A673 (cell line): ENCODE results near the gene MAST4. TPM values are rescaled to one million over a fixed set of nuclear protein-coding genes. Genes with fewer than 3 reads are reported as not detected.

Experiments
- BruUV-seq: library from RNA; stranded (reverse); fragments of 400-500 nt; replicated peaks from 2 replicates; lab custom pipeline; 2021; lab: Mats Ljungman, UMichigan
- CTCF ChIA-PET: fragments of 300-600 bp; sonication (Branson Sonifier 250); formaldehyde crosslinking; loops from one replicate; lab custom pipeline; 2022; ENCODE audit warnings: antibody characterized with exemption; lab: Charles Lee
- POLR2A ChIA-PET: fragments of 300-600 bp; sonication (Branson Sonifier 250); formaldehyde crosslinking; loops from one replicate; lab custom pipeline; 2022; ENCODE audit warnings: antibody characterized with exemption; ENCODE audit not compliant: low non-redundant PET; lab: Charles Lee
- DNase-seq: peaks from one replicate; pipeline ENCODE4 v3.0.0-alpha.2; 2015; ENCODE audit warnings: low spot score
- H3K27ac ChIP-seq: fragments of 200-600 bp; sonication (generic); 2 replicates; pipeline ENCODE4 v1.5.1; 2016; ENCODE audit warnings: mixed run types, low read depth, mild to moderate bottlenecking, mixed read lengths, antibody characterized with exemption, low read length; ENCODE audit not compliant: poor library complexity, severe bottlenecking
- H3K27me3 ChIP-seq: fragments of 200-600 bp; sonication (generic); replicated peaks from 2 replicates; pipeline ENCODE4 v1.6.1; 2017; ENCODE audit warnings: mixed run types, low read depth, mild to moderate bottlenecking, mixed read lengths, antibody characterized with exemption, low read length; ENCODE audit not compliant: insufficient read depth, poor library complexity
- H3K36me3 ChIP-seq: fragments of 200-600 bp; sonication (generic); 2 replicates; pipeline ENCODE4 v1.6.1; 2016; ENCODE audit warnings: mixed run types, mild to moderate bottlenecking, mixed read lengths, antibody characterized with exemption, low read length; ENCODE audit not compliant: insufficient read depth, poor library complexity, severe bottlenecking
- H3K4me1 ChIP-seq: fragments of 200-600 bp; sonication (generic); 2 replicates; pipeline ENCODE4 v1.6.1; 2017; ENCODE audit warnings: mixed run types, mild to moderate bottlenecking, mixed read lengths, antibody characterized with exemption, low read length; ENCODE audit not compliant: insufficient read depth, poor library complexity, severe bottlenecking
- H3K4me3 ChIP-seq: fragments of 200-600 bp; sonication (generic); 2 replicates; pipeline ENCODE4 v1.5.1; 2016; ENCODE audit warnings: low read depth, mixed run types, mild to moderate bottlenecking, mixed read lengths, low read length; ENCODE audit not compliant: poor library complexity, severe bottlenecking
- H3K9me3 ChIP-seq: fragments of 200-600 bp; sonication (generic); 2 replicates; pipeline ENCODE4 v1.6.1; 2016; ENCODE audit warnings: mixed run types, low read depth, mild to moderate bottlenecking, mixed read lengths, antibody characterized with exemption, low read length; ENCODE audit not compliant: poor library complexity, severe bottlenecking
- EZH2 ChIP-seq: fragments of 200-600 bp; sonication (generic); IDR thresholded peaks from 2 replicates; pipeline ENCODE4 v1.6.1; 2017; ENCODE audit warnings: borderline replicate concordance, low read depth, mild to moderate bottlenecking, mixed read lengths, antibody characterized with exemption, low read length; ENCODE audit not compliant: poor library complexity, severe bottlenecking
- intact Hi-C: fragments of 100-400 bp; cut with micrococcal nuclease; formaldehyde crosslinking; loops from one replicate; pipeline ENCODE4 v1.10.0; 2022; ENCODE audit not compliant: unreplicated experiment
- total RNA-seq: library from RNA; stranded (reverse); gene quantifications from 2 replicates; pipeline ENCODE4 v1.2.3, GENCODE V29; 2021
- TF ChIP-seq, protein P1 (sequence below): fragments of 300-800, 200-600 bp; sonication (generic); conservative IDR thresholded peaks from 2 replicates; pipeline ENCODE4 v1.5.1; 2017; ENCODE audit warnings: low read depth, mild to moderate bottlenecking, antibody characterized with exemption, low read length, moderate library complexity, mixed read lengths

MAST4 gene
- total RNA-seq, 1 experiment from 2014 or later, result 4.5 TPM

DNA sequence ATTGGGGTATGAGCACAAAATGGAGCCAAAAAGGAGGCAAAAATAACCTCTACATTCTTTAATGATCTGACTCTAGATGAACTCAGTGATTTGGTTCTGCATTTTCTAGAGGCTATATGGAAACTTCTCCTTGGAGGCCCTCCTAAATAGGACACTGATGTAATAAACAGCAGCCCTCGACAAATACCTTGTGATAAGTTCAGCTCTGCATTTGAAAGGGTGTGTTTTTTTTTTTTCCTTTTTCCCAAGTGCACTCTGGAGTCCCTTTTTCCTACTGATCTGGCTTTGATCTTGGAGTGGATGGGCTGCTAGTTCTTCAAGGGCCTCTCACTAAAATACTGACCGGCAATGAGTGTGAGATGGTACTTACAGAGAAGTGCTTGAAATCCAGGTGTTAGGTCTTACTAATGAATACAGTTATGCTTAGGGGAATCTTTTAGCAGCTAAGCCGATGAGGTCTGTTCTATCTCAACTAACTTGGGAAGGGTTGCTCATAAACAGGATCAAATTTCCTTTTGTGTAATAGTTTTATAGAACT, 161.7 kb downstream of the MAST4 start:
- intact Hi-C loops, result loop anchor here (1.0 to 5.0 kb wide), 2 partner anchors 451 to 581 kb away; no protein-coding TSS in a partner anchor
- no peak for DNase-seq
- TF ChIP-seq, protein P1, sequence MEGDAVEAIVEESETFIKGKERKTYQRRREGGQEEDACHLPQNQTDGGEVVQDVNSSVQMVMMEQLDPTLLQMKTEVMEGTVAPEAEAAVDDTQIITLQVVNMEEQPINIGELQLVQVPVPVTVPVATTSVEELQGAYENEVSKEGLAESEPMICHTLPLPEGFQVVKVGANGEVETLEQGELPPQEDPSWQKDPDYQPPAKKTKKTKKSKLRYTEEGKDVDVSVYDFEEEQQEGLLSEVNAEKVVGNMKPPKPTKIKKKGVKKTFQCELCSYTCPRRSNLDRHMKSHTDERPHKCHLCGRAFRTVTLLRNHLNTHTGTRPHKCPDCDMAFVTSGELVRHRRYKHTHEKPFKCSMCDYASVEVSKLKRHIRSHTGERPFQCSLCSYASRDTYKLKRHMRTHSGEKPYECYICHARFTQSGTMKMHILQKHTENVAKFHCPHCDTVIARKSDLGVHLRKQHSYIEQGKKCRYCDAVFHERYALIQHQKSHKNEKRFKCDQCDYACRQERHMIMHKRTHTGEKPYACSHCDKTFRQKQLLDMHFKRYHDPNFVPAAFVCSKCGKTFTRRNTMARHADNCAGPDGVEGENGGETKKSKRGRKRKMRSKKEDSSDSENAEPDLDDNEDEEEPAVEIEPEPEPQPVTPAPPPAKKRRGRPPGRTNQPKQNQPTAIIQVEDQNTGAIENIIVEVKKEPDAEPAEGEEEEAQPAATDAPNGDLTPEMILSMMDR, result no peak
- TF ChIP-seq EZH2, result no peak
- no peak overlapping the region for H3K4me3 ChIP-seq
- no TSS peak for BruUV-seq
- H3K9me3 ChIP-seq, result no peaks in the 10 kb centered on the region
- no peak overlapping the region for H3K27ac ChIP-seq
- peaks cover 10% of the 10 kb centered on the region for H3K27me3 ChIP-seq
- CTCF ChIA-PET, result interaction anchor here (1.9 to 2.2 kb wide), 2 partner anchors 450 to 451 kb away, joined by 9 to 25 read pairs; no protein-coding TSS in a partner anchor
- no peaks in the 10 kb centered on the region for H3K36me3 ChIP-seq
- POLR2A ChIA-PET, result no interaction called here
- H3K4me1 ChIP-seq, result no peaks in the 10 kb centered on the region

DNA sequence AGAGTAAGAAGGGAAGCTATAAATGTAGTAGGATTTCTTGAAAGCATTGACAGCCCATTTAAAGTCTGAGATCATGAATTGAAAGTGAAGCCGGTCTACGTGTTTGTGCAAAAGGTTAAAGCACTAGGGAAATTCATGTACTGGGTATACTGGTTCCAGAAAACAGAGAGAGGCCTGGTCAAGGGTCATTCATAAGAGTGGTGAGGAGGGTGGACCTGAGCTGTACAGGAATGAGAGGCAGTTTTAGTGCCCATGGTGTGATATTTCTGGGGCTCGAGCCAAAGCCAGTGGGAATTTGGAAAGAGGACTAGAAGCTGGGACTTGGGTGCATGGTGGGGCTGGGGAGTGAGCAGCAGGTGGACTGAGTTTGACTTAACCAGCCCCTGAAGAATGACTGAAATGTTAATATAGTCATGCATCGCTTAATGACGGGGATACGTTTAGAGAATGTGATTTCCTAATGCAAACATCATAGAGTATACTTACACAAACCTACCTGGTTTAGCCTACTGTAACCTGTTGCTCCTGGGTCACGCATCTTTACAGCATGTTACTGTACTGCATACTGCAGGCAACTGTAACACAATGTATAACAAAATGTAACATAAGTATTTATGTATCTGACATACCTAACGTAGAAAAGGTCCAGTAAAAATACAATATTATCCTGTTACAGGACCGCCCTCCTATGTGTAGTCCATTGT, 173.0 kb downstream of the MAST4 start:
- Histone ChIP-seq H3K4me3 (no peak overlapping the region), H3K36me3 (no peaks in the 10 kb centered on the region), H3K27me3 (no peaks in the 10 kb centered on the region), H3K9me3 (no peaks in the 10 kb centered on the region), H3K27ac (no peak overlapping the region), H3K4me1 (no peaks in the 10 kb centered on the region)
- POLR2A ChIA-PET, result no interaction called here
- TF ChIP-seq EZH2, result no peak
- TF ChIP-seq, protein P1, result no peak
- CTCF ChIA-PET, result interaction anchor here (1.7 kb wide), 1 partner anchor 463 kb away, joined by 12 read pairs; no protein-coding TSS in a partner anchor
- no TSS peak for BruUV-seq
- intact Hi-C loops, result loop anchor here (10.0 kb wide), 1 partner anchor 174 kb away; the partner anchor contains the start of gene MAST4
- no peak for DNase-seq

DNA sequence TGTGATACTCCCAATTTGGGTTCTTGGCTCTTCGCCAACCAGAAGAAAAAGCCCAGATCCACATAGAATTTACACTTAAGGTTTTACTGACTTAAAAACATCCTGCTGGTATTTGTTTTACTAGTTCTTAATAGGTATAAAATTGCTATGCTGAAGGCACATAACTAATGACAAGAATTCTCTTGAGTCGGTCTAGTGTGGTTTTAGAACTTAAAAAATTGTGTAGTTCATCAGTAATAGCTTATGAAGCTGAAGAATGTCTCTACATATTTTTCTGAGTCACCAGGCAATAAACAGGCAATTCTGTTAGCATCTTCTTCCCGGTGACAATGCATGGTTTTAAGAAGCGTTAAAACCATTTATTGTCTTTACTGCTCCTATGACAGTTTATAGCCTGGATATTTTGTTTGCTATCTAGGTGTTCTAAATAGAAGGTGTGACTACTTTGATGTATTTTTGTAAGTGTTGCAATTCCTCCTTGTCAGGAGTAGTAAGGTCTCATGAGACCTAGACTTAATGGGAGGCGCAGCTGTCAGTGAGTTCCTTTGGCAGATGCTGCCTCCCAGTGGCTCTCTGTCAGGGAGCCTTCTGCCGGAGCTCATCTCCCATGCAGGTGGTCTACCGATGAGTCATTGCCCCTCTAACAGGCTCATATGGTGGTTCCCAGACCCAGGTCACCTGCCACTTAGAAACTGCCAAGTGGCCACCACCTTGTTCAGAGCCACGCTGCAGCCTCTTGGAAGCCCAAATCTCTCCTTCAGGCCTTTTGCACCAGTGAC, 173.8 kb downstream of the MAST4 start:
- no peaks in the 10 kb centered on the region for H3K4me1 ChIP-seq
- BruUV-seq, result no TSS peak
- H3K9me3 ChIP-seq, result no peaks in the 10 kb centered on the region
- H3K27ac ChIP-seq, result no peak overlapping the region
- CTCF ChIA-PET, result interaction anchor here (0.6 to 1.7 kb wide), 2 partner anchors 464 to 885 kb away, joined by 8 to 12 read pairs; no protein-coding TSS in a partner anchor
- POLR2A ChIA-PET, result no interaction called here
- H3K27me3 ChIP-seq, result no peaks in the 10 kb centered on the region
- no peaks in the 10 kb centered on the region for H3K36me3 ChIP-seq
- no peak overlapping the region for H3K4me3 ChIP-seq
- peak; percentile 48 for DNase-seq
- intact Hi-C loops, result loop anchor here (5.0 to 10.0 kb wide), 2 partner anchors 175 to 463 kb away; partner anchors contain the start of gene MAST4
- TF ChIP-seq, protein P1, result peak; percentile 57
- TF ChIP-seq EZH2, result no peak
